Activated T-cell treated with anti-CD3 and anti-CD28 coated beads, Interleukin-2, amount 50 U/mL, for 48 hours (primary cell): ENCODE measurements around the gene YPEL5.

ENCODE experiments used
- DNase-seq, 2 experiments: peaks; one replicate each; pipeline ENCODE4 v3.0.0-alpha.2; 2020

YPEL5 gene

DNA sequence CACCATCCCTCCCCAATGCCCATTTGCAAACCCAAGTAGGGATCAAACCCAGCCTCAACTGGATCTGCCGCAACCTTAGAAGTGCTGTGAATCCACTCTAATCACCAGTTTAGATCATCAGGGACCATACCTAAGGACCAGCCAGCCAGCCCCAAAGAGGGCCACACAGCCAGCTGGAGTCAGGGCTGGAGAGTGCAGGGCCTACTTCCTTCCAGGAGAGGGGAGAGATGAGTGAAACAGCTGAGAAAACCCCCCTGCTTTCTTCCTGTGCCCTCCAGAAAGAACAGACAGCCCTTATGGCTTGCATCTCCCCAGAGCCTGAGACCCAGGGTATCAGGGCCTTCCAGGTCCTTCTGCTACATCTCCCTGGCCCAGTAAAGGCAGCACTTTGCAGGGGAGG is 25.8 kb downstream of the YPEL5 start:
- DNase-seq = no peak

GRCh38 chr2:30177440-30177839 is 30.6 kb downstream of the YPEL5 start:
- DNase-seq = no peak

GRCh38 chr2:30177956-30178355 is 31.1 kb downstream of the YPEL5 start:
- DNase-seq = no peak

GRCh38 chr2:30178618-30179434 is 32.0 kb downstream of the YPEL5 start:
- DNase-seq = no peak

- DNase-seq = no peak
These were observed 32.7 kb downstream of the YPEL5 start for GRCh38 chr2:30179536-30179935.

GRCh38 chr2:30180226-30180625 is 33.4 kb downstream of the YPEL5 start:
- no peak for DNase-seq

DNA sequence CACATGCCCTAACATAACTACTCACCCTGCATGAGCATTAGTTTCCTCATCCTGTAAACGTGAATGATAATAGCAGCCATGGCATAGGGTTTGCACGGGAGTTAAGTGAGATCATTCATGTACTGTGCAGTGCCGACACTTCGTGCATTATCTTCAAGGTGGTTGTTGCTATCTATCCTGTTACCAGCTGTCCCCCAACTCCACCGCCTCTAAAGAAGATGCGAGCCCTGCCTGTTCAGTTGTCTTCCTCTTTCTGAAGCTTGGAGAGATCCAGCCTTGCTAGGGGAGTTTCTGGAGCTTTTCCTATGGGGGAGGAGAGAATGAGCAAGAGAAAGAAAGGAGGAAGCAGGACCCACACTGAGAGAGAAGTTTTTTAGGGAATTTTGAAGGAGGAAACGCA is 34.4 kb downstream of the YPEL5 start:
- no peak for DNase-seq

- no peak for DNase-seq
These were observed 37.2 kb downstream of the YPEL5 start for GRCh38 chr2:30184035-30184434.

DNA sequence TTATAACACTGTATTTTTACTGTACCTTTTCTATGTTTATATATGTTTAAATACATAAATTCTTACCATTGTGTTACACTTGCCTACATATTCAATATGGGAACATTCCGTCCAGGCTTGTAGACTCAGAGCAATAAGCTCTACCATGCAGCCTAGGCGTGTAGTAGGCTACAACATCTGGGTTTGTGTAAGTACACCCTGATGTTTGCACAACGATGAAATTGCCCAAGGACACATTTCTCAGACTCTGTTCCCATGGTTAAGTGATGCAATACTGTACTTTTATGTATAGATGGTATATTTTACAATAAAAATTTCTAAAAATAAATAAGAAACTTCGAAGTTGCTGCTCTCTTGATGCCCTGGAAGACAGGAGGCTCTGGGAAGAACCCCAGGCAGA is 38.4 kb downstream of the YPEL5 start:
- DNase-seq = no peak

- no peak for DNase-seq
These were observed 41.5 kb downstream of the YPEL5 start for GRCh38 chr2:30188292-30188691.

DNA sequence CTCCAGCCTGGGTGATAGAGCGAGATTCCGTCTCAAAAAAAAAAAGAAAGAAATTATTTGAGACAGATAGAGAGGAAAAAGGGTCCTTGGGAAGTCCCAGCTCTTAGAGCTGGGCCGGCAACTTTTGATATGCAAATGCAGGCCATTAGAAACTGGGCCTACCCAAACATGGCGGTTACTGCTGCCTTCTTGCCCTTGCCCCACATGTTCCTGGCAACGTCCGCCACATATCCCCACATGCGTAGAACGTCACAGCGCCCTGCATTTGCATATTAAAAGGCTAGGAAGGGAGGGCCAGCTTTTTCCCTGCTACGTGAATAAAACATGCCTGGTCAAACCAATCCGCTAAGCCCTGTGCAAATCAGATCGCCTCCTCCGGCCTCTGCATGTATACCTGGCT is 43.8 kb downstream of the YPEL5 start:
- no peak for DNase-seq

GRCh38 chr2:30191107-30191506 is 44.3 kb downstream of the YPEL5 start:
- DNase-seq = no peak

GRCh38 chr2:30191819-30192271 is 45.0 kb downstream of the YPEL5 start:
- no peak for DNase-seq

GRCh38 chr2:30192314-30192713 is 45.5 kb downstream of the YPEL5 start:
- no peak for DNase-seq

GRCh38 chr2:30193104-30193681 is 46.4 kb downstream of the YPEL5 start:
- no peak for DNase-seq

GRCh38 chr2:30194421-30194820 is 47.6 kb downstream of the YPEL5 start:
- DNase-seq = no peak

GRCh38 chr2:30195016-30195415 is 48.2 kb downstream of the YPEL5 start:
- no peak for DNase-seq

- no peak for DNase-seq
These were observed 50.9 kb downstream of the YPEL5 start for GRCh38 chr2:30197570-30198192.

GRCh38 chr2:30201990-30202389 is 55.2 kb downstream of the YPEL5 start:
- no peak for DNase-seq

- DNase-seq = no peak
These were observed 56.3 kb downstream of the YPEL5 start for GRCh38 chr2:30203156-30203555.

GRCh38 chr2:30204281-30204680 is 57.5 kb downstream of the YPEL5 start:
- no peak for DNase-seq

GRCh38 chr2:30205456-30205855 is 58.6 kb downstream of the YPEL5 start:
- no peak for DNase-seq

DNA sequence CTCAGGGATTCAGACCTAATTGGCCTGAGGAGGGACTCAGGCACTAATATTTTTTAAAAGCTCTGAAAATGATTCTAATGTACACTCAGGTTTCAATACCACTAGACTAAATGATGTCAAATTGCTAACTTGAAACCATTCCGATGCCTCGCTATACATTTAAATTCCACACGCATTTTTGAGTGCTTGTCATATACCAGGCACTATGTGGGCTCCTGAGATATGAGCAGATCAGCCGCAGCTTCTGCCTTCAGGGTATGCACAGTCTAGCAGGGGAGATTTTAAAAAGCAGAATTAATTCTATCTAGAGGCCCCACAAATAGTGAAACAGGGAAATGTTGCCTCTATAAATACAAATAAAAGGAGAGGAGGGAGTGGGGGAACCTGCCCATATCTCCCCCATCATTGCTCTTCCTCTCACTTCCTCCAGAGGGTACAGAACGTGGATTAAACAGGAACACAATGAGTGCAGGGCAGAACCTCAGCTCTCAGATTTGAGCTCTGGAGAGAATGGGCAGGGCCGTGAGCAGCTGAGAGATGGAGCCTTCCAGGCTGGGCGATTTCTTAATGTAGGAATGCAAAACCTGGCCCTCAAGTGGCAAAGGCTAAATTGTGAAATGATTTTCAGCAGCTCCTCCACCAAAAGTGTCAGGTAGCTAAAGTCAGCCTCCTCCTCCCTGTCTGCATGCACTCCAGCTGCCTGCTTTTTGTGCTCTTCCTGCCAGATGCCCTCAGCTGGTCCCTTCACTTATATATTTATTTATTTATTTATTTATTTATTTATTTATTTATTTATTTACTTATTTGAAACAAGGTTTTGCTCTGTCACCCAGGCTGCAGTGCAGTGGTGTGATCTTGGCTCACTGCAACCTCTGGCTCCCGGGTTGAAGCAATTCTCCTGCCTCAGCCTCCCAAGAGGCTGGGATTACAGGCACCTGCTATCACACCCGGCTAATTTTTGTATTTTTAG is 59.9 kb downstream of the YPEL5 start:
- no peak for DNase-seq
